ENCODE results near the gene VAV2.
"Not testable (repeated sequence)": the region's sequence is repeated elsewhere in the genome, so short reads cannot be mapped to it uniquely, and the experiment has no call there.

Gene VAV2

GRCh38 chr9:133937120-133937519 lies 55.0 kb downstream of the VAV2 start:
- DNase-seq (ENCODE audit: low read depth): no peak

GRCh38 chr9:133935328-133936005 lies 56.7 kb downstream of the VAV2 start:
- DNase-seq (ENCODE audit: low read depth): no peak

GRCh38 chr9:133934482-133935232 lies 57.5 kb downstream of the VAV2 start:
- no peak for DNase-seq (ENCODE audit: low read depth)

- DNase-seq (ENCODE audit: low read depth): no peak
Observed at GRCh38 chr9:133933426-133934026, 58.6 kb downstream of the VAV2 start.

GRCh38 chr9:133932633-133933032 lies 59.5 kb downstream of the VAV2 start:
- DNase-seq (ENCODE audit: low read depth): no peak

- no peak for DNase-seq (ENCODE audit: low read depth)
Observed at GRCh38 chr9:133932181-133932580, 59.9 kb downstream of the VAV2 start.

- no peak for DNase-seq (ENCODE audit: low read depth)
Observed at GRCh38 chr9:133930682-133931485, 61.2 kb downstream of the VAV2 start.

- DNase-seq (ENCODE audit: low read depth): no peak
Observed at GRCh38 chr9:133930046-133930681, 62.0 kb downstream of the VAV2 start.

- no peak for DNase-seq (ENCODE audit: low read depth)
Observed at GRCh38 chr9:133929599-133929998, 62.5 kb downstream of the VAV2 start.

GRCh38 chr9:133928248-133928764 lies 63.8 kb downstream of the VAV2 start:
- DNase-seq (ENCODE audit: low read depth): no peak

- DNase-seq (ENCODE audit: low read depth): no peak
Observed at GRCh38 chr9:133927041-133927440, 65.1 kb downstream of the VAV2 start.

GRCh38 chr9:133926165-133926856 lies 65.8 kb downstream of the VAV2 start:
- DNase-seq (ENCODE audit: low read depth): no peak

- no peak for DNase-seq (ENCODE audit: low read depth)
Observed at GRCh38 chr9:133924453-133924852, 67.7 kb downstream of the VAV2 start.

GRCh38 chr9:133923608-133924007 lies 68.5 kb downstream of the VAV2 start:
- DNase-seq (ENCODE audit: low read depth): not testable (repeated sequence)

GRCh38 chr9:133921866-133922265 lies 70.3 kb downstream of the VAV2 start:
- DNase-seq (ENCODE audit: low read depth): no peak

GRCh38 chr9:133920471-133920870 lies 71.7 kb downstream of the VAV2 start:
- no peak for DNase-seq (ENCODE audit: low read depth)

GRCh38 chr9:133919253-133920115 lies 72.6 kb downstream of the VAV2 start:
- no peak for DNase-seq (ENCODE audit: low read depth)

- no peak for DNase-seq (ENCODE audit: low read depth)
Observed at GRCh38 chr9:133918111-133918813, 73.9 kb downstream of the VAV2 start.

GRCh38 chr9:133917375-133917774 lies 74.7 kb downstream of the VAV2 start:
- no peak for DNase-seq (ENCODE audit: low read depth)

Measured in stimulated activated CD8-positive, alpha-beta memory T cell treated with anti-CD3 and anti-CD28 coated beads, Interleukin-12 subunit alpha, Interleukin-12 subunit beta, amount 100 ng/mL, for 1 hour (primary cell).